ENCODE measurements around the gene HNRNPUL1. TPM values are rescaled to one million over a fixed set of nuclear protein-coding genes. Genes with fewer than 3 reads are reported as not detected.

HNRNPUL1 gene
- total RNA-seq, 1 donor, result 114 TPM

GRCh38 chr19:41355035-41355434 is 90.9 kb downstream of the HNRNPUL1 start:
- no peaks in the 10 kb centered on the region for H3K9me3 ChIP-seq (ENCODE audit: low read depth, low read length)
- H2AFZ ChIP-seq (ENCODE audit: low read length), result no peak overlapping the region
- H3K4me1 ChIP-seq (ENCODE audit: insufficient read depth, low read length), result peaks cover 7% of the 10 kb centered on the region
- DNase-seq (ENCODE audit: insufficient read length, low spot score, missing footprints), result no peak
- no peak overlapping the region for H3K27ac ChIP-seq (ENCODE audit: low read depth, low read length)
- no peak overlapping the region for H3K4me2 ChIP-seq (ENCODE audit: insufficient read depth, low read length)
- H3K36me3 ChIP-seq (ENCODE audit: insufficient read depth, low read length), result no peaks in the 10 kb centered on the region
- no peaks in the 10 kb centered on the region for H3K27me3 ChIP-seq (ENCODE audit: insufficient read depth, low read length)
- peaks cover 23% of the 10 kb centered on the region for H4K20me1 ChIP-seq (ENCODE audit: insufficient read depth, low read length)
- H3K79me2 ChIP-seq (ENCODE audit: insufficient read depth, low read length), result peaks cover 33% of the 10 kb centered on the region
- no peak overlapping the region for H3K4me3 ChIP-seq (ENCODE audit: insufficient read depth, low read length)
- TF ChIP-seq CTCF (IDR thresholded peaks at IDR 0.05; ENCODE audit: extremely low read depth, low read depth, low read length), result no peak

DNA sequence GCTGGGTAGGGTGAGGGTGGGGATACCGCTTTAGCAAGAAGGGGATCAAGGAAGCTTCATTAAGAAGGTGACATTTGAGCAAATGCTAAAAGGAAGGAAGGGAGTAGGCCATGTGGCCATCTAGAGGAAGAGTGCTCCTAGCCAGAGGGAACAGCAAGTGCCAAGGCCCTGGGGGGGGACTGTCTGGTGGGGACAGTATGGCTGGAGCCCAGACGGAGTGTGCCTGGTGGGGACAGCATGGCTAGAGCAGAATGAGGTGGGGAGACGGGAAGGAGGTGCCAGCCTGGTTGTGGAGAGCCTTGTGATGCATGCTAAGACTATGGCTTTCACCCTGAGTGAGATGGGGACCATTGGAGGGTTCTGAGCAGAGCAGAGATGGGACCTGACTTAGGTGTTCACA is 91.6 kb downstream of the HNRNPUL1 start:
- H2AFZ ChIP-seq (ENCODE audit: low read length), result no peak overlapping the region
- H3K36me3 ChIP-seq (ENCODE audit: insufficient read depth, low read length), result no peaks in the 10 kb centered on the region
- H3K27me3 ChIP-seq (ENCODE audit: insufficient read depth, low read length), result no peaks in the 10 kb centered on the region
- no peak for TF ChIP-seq CTCF (IDR thresholded peaks at IDR 0.05; ENCODE audit: extremely low read depth, low read depth, low read length)
- DNase-seq (ENCODE audit: insufficient read length, low spot score, missing footprints), result peak; percentile 44
- no peak overlapping the region for H3K27ac ChIP-seq (ENCODE audit: low read depth, low read length)
- no peak overlapping the region for H3K4me2 ChIP-seq (ENCODE audit: insufficient read depth, low read length)
- H3K79me2 ChIP-seq (ENCODE audit: insufficient read depth, low read length), result peaks cover 27% of the 10 kb centered on the region
- peaks cover 21% of the 10 kb centered on the region for H4K20me1 ChIP-seq (ENCODE audit: insufficient read depth, low read length)
- no peak overlapping the region for H3K4me3 ChIP-seq (ENCODE audit: insufficient read depth, low read length)
- H3K9me3 ChIP-seq (ENCODE audit: low read depth, low read length), result no peaks in the 10 kb centered on the region
- peaks cover 5% of the 10 kb centered on the region for H3K4me1 ChIP-seq (ENCODE audit: insufficient read depth, low read length)

GRCh38 chr19:41356984-41357739 is 93.0 kb downstream of the HNRNPUL1 start:
- H3K4me1 ChIP-seq (ENCODE audit: insufficient read depth, low read length), result peaks cover 5% of the 10 kb centered on the region

More at GRCh38 chr19:41356984-41357739, 93.0 kb downstream of the HNRNPUL1 start:
- Histone ChIP-seq H3K27me3 (ENCODE audit: insufficient read depth, low read length) (no peaks in the 10 kb centered on the region), H3K36me3 (ENCODE audit: insufficient read depth, low read length) (peaks cover 5% of the 10 kb centered on the region), H3K79me2 (ENCODE audit: insufficient read depth, low read length) (peaks cover 13% of the 10 kb centered on the region), H3K4me2 (ENCODE audit: insufficient read depth, low read length) (no peak overlapping the region), H4K20me1 (ENCODE audit: insufficient read depth, low read length) (peaks cover 7% of the 10 kb centered on the region), H2AFZ (ENCODE audit: low read length) (no peak overlapping the region), H3K9me3 (ENCODE audit: low read depth, low read length) (no peaks in the 10 kb centered on the region), H3K4me3 (ENCODE audit: insufficient read depth, low read length) (no peak overlapping the region), H3K27ac (ENCODE audit: low read depth, low read length) (no peak overlapping the region)
- no peak for TF ChIP-seq CTCF (IDR thresholded peaks at IDR 0.05; ENCODE audit: extremely low read depth, low read depth, low read length)
- DNase-seq (ENCODE audit: insufficient read length, low spot score, missing footprints), result peak; percentile 74

Small RNAs within 50 kb of the gene (small RNA-seq; reads per million reads assigned to genes)
- not detected for gene RN7SL34P

Other genes starting within 250 kb of the HNRNPUL1 start
- gene CYP2A13, start 175.9 kb upstream of the HNRNPUL1 start, total RNA-seq, result not detected in 2 replicates
- gene CYP2F1, start 149.9 kb upstream of the HNRNPUL1 start, total RNA-seq, result not detected in 2 replicates
- gene CYP2S1, start 71.2 kb upstream of the HNRNPUL1 start, total RNA-seq, result not detected in 2 replicates
- 355 and 368 TPM in 2 replicates for gene AXL, start 45.1 kb upstream of the HNRNPUL1 start, total RNA-seq
- 9.0 and 11.2 TPM in 2 replicates for gene CCDC97, start 45.8 kb downstream of the HNRNPUL1 start, total RNA-seq
- gene TGFB1, start 89.5 kb downstream of the HNRNPUL1 start, total RNA-seq, result 17.4 and 21.2 TPM in 2 replicates
- gene B9D2, start 99.8 kb downstream of the HNRNPUL1 start, total RNA-seq, result 5.6 and 6.5 TPM in 2 replicates
- gene TMEM91, start 112.2 kb downstream of the HNRNPUL1 start, total RNA-seq, result 5.9 and 6.2 TPM in 2 replicates
- gene EXOSC5, start 133.0 kb downstream of the HNRNPUL1 start, total RNA-seq, result 13.3 and 14.5 TPM in 2 replicates
- gene BCKDHA, start 133.4 kb downstream of the HNRNPUL1 start, total RNA-seq, result 33.9 and 37.3 TPM in 2 replicates
- 0.59 and 0.72 TPM in 2 replicates for gene B3GNT8, start 163.0 kb downstream of the HNRNPUL1 start, total RNA-seq
- 27.4 and 30.0 TPM in 2 replicates for gene DMAC2, start 175.5 kb downstream of the HNRNPUL1 start, total RNA-seq
- gene ERICH4, start 178.8 kb downstream of the HNRNPUL1 start, total RNA-seq, result not detected in 2 replicates